NT2/D1 (cell line): ENCODE data around the gene AP1S2.

Experiments used
- SUZ12 ChIP-seq: IDR thresholded peaks from 2 replicates; pipeline ENCODE4 v1.6.1; 2011; ENCODE audit not compliant: insufficient read length, insufficient read depth; ENCODE audit errors: extremely low read depth
- YY1 ChIP-seq: IDR thresholded peaks from 2 replicates; pipeline ENCODE4 v1.6.1; 2011; ENCODE audit not compliant: insufficient read length, insufficient read depth
- ZNF274 ChIP-seq: IDR thresholded peaks from 2 replicates; pipeline ENCODE4 v1.6.1; 2011; ENCODE audit warnings: mild to moderate bottlenecking, low read depth, low read length

DNA sequence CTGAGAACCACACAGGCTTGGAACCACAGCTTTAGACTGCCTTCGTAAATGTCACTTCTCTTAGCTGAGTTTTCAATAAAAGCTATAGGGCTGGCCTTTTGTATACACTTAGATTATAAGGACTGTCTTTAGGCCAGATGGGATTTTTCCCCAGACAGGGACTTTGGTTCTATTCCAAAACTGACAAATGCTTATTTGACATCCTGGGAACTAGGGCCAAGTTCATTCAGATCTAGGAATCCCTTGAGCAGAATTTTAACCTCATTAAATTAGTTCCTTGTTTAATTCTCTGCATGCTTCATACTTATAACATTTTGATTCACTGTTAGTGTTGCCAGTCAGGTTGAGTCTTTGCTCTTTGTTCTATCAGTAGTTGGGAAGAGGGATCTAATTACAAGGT is 41.2 kb downstream of the AP1S2 start:
- TF ChIP-seq ZNF274 (no peak), YY1 (no peak), SUZ12 (no peak)
